Upper lobe of right lung (tissue), 1 donor: ENCODE measurements around the gene NAALAD2. TPM values are rescaled to one million over a fixed set of nuclear protein-coding genes. Genes with fewer than 3 reads are reported as not detected.

Experiments used
- ATAC-seq: fragments of 200-7000 bp; cut with Tn5 transposase; one replicate; pipeline ENCODE4 v1.9.1; 2020; ENCODE audit warnings: mild to moderate bottlenecking, moderate library complexity
- DNase-seq: peaks from one replicate; pipeline ENCODE4 v3.0.0-alpha.2; 2020
- H3K27ac ChIP-seq: fragments of 200-600 bp; one replicate; pipeline ENCODE4 v1.8.0; 2022
- H3K27me3 ChIP-seq: fragments of 200-600 bp; one replicate; pipeline ENCODE4 v1.8.0; 2022; ENCODE audit warnings: mild to moderate bottlenecking
- H3K36me3 ChIP-seq: fragments of 200-600 bp; one replicate; pipeline ENCODE4 v1.8.0; 2022
- H3K4me1 ChIP-seq: fragments of 200-600 bp; one replicate; pipeline ENCODE4 v1.8.0; 2022
- H3K4me3 ChIP-seq: fragments of 200-600 bp; one replicate; pipeline ENCODE4 v1.8.0; 2022; ENCODE audit warnings: mild to moderate bottlenecking
- H3K9me3 ChIP-seq: fragments of 200-600 bp; one replicate; pipeline ENCODE4 v1.8.0; 2022
- intact Hi-C: fragments of 100-400 bp; cut with DNase I; formaldehyde crosslinking; loops from one replicate; pipeline ENCODE4 v1.11.0; 2022
- total RNA-seq: library from RNA; stranded (reverse); fragmentation: NEBNext Ultra II Directional; extraction: Animal tissue kit (Norgen Biotek cat#: 25700); gene quantifications from one replicate; pipeline ENCODE4 v1.2.1, GENCODE V29; 2021
- TF ChIP-seq, protein P1 (sequence below): fragments of 200-600 bp; IDR thresholded peaks from one replicate; pipeline ENCODE4 v1.8.0; 2022; ENCODE audit warnings: antibody characterized with exemption
- donor health status: DM: no; HTN: yes; CAD: no; lungs with severe emphysema.

Gene NAALAD2
- total RNA-seq, 1 donor from 2014 or later = 2.6 TPM

DNA sequence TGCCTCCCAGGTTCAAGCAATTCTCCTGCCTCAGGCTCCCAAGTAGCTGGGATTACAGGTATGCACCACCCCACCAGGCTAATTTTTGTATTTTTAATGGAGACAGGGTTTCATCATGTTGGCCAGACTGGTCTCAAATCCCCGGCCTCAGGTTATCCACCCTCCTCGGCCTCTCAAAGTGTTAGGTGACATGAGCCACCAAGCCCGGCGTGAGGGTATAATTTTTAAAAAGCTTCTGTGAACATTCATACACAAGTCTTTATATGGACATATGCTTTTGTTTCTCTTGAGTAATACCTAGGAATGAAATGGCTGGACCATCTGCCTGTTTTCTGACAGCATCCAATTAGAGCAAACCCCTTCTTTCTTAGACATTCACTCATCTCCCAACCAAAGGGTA lies 14.3 kb upstream of the NAALAD2 start:
- Histone ChIP-seq H3K4me3 (no peak overlapping the region), H3K36me3 (no peaks in the 10 kb centered on the region), H3K27me3 (no peaks in the 10 kb centered on the region), H3K9me3 (no peaks in the 10 kb centered on the region), H3K4me1 (no peaks in the 10 kb centered on the region), H3K27ac (no peak overlapping the region)
- no peak for DNase-seq
- intact Hi-C loops = no loop called here
- TF ChIP-seq, protein P1, sequence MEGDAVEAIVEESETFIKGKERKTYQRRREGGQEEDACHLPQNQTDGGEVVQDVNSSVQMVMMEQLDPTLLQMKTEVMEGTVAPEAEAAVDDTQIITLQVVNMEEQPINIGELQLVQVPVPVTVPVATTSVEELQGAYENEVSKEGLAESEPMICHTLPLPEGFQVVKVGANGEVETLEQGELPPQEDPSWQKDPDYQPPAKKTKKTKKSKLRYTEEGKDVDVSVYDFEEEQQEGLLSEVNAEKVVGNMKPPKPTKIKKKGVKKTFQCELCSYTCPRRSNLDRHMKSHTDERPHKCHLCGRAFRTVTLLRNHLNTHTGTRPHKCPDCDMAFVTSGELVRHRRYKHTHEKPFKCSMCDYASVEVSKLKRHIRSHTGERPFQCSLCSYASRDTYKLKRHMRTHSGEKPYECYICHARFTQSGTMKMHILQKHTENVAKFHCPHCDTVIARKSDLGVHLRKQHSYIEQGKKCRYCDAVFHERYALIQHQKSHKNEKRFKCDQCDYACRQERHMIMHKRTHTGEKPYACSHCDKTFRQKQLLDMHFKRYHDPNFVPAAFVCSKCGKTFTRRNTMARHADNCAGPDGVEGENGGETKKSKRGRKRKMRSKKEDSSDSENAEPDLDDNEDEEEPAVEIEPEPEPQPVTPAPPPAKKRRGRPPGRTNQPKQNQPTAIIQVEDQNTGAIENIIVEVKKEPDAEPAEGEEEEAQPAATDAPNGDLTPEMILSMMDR = no peak
- no peak for ATAC-seq

DNA sequence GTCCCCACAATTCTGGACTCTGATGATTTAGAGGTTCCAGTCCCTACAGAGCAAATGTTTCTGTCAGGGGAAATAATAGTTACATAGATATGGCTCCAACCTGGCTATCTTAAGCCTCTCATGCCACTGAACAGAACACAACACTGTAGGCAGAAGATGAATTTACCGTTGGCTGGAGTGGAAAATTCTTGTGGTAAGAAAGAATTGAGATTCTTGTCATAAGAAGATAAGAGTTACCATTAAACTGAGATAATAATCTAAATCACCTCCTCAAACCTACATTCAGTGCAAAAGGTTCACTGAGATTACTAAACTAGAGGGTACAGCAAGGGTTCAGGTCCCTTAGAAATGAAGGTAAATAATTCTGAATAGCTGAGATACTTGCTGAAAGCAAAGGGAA lies 10.1 kb upstream of the NAALAD2 start:
- no peaks in the 10 kb centered on the region for H3K9me3 ChIP-seq
- DNase-seq (no peak), ATAC-seq (no peak)
- intact Hi-C loops = no loop called here
- no peak overlapping the region for H3K27ac ChIP-seq
- TF ChIP-seq, protein P1 = no peak
- no peaks in the 10 kb centered on the region for H3K4me1 ChIP-seq
- no peaks in the 10 kb centered on the region for H3K36me3 ChIP-seq
- H3K4me3 ChIP-seq = no peak overlapping the region
- no peaks in the 10 kb centered on the region for H3K27me3 ChIP-seq

DNA sequence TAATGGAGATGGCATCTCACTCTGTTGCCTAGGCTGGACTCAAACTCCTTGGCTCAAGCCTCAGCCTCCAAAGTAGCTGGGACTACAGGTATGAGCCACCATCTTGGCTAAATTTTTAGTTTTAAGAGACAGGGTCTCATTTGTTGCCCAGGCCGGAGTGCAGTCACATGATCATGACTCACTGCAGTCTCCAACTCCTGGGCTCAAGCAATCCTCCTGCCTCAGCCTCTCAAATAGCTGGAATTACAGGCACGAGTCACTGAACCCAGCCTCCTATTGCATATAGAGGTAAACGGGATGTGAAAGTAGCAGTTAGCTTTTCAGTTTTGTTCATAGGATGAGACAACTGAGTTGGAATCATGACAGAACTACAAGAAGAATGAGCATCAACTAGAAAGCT lies 9.5 kb upstream of the NAALAD2 start:
- ATAC-seq = no peak
- no peaks in the 10 kb centered on the region for H3K4me1 ChIP-seq
- intact Hi-C loops = no loop called here

DNA sequence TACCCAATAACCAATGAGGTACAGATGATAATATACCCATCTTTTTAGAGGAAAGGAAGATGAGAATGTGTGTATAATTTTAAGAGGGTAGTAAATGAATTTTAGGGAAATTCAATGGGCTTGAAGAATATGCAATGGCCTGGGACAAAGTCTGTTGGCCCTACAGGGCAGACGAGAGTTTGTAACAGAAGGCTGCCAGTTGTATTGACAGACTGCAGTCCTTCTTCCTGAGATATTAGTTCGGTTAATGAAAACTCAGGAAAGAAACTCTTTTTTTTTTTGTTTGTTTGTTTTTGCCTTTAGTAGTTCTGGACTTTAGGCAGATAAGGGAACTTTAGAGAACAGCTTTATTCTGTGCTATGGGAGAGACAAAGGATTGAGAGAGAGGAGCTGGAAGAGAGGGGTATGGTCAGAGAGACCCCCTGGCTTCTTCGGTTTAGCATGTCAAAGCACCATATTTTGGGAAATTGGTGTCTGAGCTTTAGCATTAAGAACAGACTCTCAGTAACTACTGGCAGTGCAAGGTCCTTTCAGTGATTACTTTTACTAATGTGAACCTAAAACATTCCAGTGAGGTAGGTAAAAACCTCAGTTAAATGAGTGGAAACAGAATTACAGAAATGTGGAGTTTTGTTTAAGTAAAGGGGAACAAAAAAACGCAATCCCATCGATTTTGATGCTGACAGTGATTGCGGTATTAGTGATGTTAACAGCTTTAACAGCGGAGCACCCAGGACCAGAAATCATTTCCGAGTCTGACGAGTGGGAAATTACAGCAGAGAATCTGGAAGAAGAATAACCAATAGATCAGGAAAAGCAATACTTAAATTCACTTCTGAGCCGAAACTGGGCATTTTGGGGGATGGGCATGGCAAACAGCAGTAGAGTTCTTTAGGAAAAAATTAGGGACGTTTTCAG lies 644 bp upstream of the NAALAD2 start:
- peak overlapping the region; percentile 48 for H3K4me3 ChIP-seq
- DNase-seq = no peak
- no peaks in the 10 kb centered on the region for H3K4me1 ChIP-seq
- TF ChIP-seq, protein P1 = no peak
- H3K27ac ChIP-seq = peak overlapping the region; percentile 11
- no peaks in the 10 kb centered on the region for H3K9me3 ChIP-seq
- H3K36me3 ChIP-seq = no peaks in the 10 kb centered on the region
- peaks cover 16% of the 10 kb centered on the region for H3K27me3 ChIP-seq
- intact Hi-C loops = no loop called here
- no peak for ATAC-seq

More for the DNA sequence above, 9.5 kb upstream of the NAALAD2 start:
- Histone ChIP-seq H3K27ac (no peak overlapping the region), H3K27me3 (no peaks in the 10 kb centered on the region), H3K9me3 (no peaks in the 10 kb centered on the region), H3K4me3 (no peak overlapping the region), H3K36me3 (no peaks in the 10 kb centered on the region)
- DNase-seq = no peak
- TF ChIP-seq, protein P1 = no peak

DNA sequence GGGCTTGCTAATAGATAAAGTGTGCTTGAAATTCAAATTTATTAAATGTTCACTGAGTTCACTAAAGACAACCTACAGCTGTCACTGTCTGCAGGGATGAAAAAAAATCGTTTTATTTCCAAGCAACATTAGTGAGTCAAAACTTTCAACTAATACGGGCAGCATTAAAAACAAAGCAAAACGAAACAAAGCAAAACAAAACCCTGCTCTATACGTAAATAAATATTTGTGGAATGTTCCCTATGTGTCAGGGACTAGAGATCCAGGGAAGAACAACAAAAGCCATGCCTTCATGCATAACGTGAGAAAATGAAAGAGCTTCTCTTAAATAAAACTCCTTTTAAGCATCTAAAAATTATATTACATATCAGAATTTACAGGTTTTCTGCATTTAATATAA lies 553 bp downstream of the NAALAD2 start:
- Histone ChIP-seq H3K36me3 (no peaks in the 10 kb centered on the region), H3K9me3 (no peaks in the 10 kb centered on the region), H3K4me1 (no peaks in the 10 kb centered on the region), H3K27ac (no peak overlapping the region), H3K27me3 (peaks cover 16% of the 10 kb centered on the region), H3K4me3 (peak overlapping the region; percentile 48)
- DNase-seq (no peak), ATAC-seq (no peak)
- intact Hi-C loops = no loop called here
- TF ChIP-seq, protein P1 = no peak
